K562 (cell line): ENCODE data around the gene CMTM1. TPM values are rescaled to one million over a fixed set of nuclear protein-coding genes. Genes with fewer than 3 reads are reported as not detected.
A peak's percentile ranks its signal among the peaks of the same experiment; 100 is the strongest.

Source experiments
- ELF1 ChIP-seq: fragments of 200-800 bp; sonication (Bioruptor generic); IDR thresholded peaks from 2 replicates; pipeline ENCODE4 v1.6.1; 2016; ENCODE audit warnings: missing genetic modification characterization, missing compliant biosample characterization
- NFE2L1 ChIP-seq: fragments of 450-650 bp; IDR thresholded peaks from 2 replicates; pipeline ENCODE4 v1.6.1; 2016; ENCODE audit warnings: missing genetic modification characterization, low read depth, mild to moderate bottlenecking, missing compliant biosample characterization, moderate library complexity, borderline replicate concordance
- RNF2 ChIP-seq: sonication (generic); IDR thresholded peaks from 2 replicates; pipeline ENCODE4 v1.6.1; 2016
- SIN3A ChIP-seq, 2 experiments: fragments of 150-350 bp in 1 of 2; IDR thresholded peaks; 2 replicates each; pipeline ENCODE4 v1.6.1; 2011 to 2016; ENCODE audit warnings: borderline replicate concordance in 2 of 2, low read depth in 2 of 2, low read length in 2 of 2, mild to moderate bottlenecking in 2 of 2, moderate library complexity in 2 of 2; ENCODE audit not compliant: control insufficient read depth in 1 of 2
- SMARCA4 ChIP-seq: fragments of 450-650 bp; IDR thresholded peaks from 2 replicates; pipeline ENCODE4 v1.6.1; 2016
- SP1 ChIP-seq: sonication (generic); formaldehyde crosslinking; IDR thresholded peaks from 2 replicates; pipeline ENCODE4 v1.8.1; 2022; ENCODE audit warnings: mild to moderate bottlenecking, missing genetic modification reagents
- SREBF2 ChIP-seq: sonication (generic); formaldehyde crosslinking; IDR thresholded peaks from 2 replicates; pipeline ENCODE4 v1.4.0; 2020; ENCODE audit warnings: mild to moderate bottlenecking, missing genetic modification reagents
- TGIF2 ChIP-seq: sonication (generic); formaldehyde crosslinking; IDR thresholded peaks from 2 replicates; pipeline ENCODE4 v1.8.1; 2022; ENCODE audit warnings: mild to moderate bottlenecking, missing genetic modification reagents, moderate library complexity
- ZNF134 ChIP-seq: fragments of 250-450 bp; sonication (Bioruptor Pico); conservative IDR thresholded peaks from 2 replicates; pipeline ENCODE4 v1.4.0; 2020
- ZNF165 ChIP-seq: fragments of 250-450 bp; sonication (Bioruptor Pico); IDR thresholded peaks from 2 replicates; pipeline ENCODE4 v1.4.0; 2020; ENCODE audit warnings: borderline replicate concordance
- ZNF197 ChIP-seq: fragments of 200-800 bp; sonication (Bioruptor generic); IDR thresholded peaks from 2 replicates; pipeline ENCODE4 v1.6.1; 2016; ENCODE audit warnings: low read depth, missing genetic modification characterization, missing compliant biosample characterization
- ZNF766 ChIP-seq: fragments of 200-800 bp; sonication (Bioruptor generic); conservative IDR thresholded peaks from 2 replicates; pipeline ENCODE4 v1.6.1; 2016; ENCODE audit warnings: missing genetic modification characterization, missing compliant biosample characterization
- polyA plus RNA-seq, 8 experiments: library from polyadenylated mRNA; depleted of rRNA in 4 of 8; stranded (reverse) in 5 of 8; unstranded in 3 of 8; fragments of >200 nt; fragmentation: Nextera tagmentation in 2 of 8; fragmentation: Illumina TruSeq in 1 of 8; extraction: Ambion mirVana in 2 of 8; extraction: Trizol in 1 of 8; gene quantifications; 2 replicates each; pipeline versions ENCODE4 v1.2.1 to v1.2.3, GENCODE V29; 2011 to 2014; ENCODE audit warnings: inconsistent platforms in 1 of 8, missing spikeins in 1 of 8
- total RNA-seq, 7 experiments: library from RNA; depleted of rRNA in 6 of 7; stranded (reverse); fragments of >200 nt in 6 of 7; fragmentation: Illumina TruSeq in 2 of 7; extraction: Trizol in 2 of 7; gene quantifications; 2 replicates each; pipeline versions ENCODE4 v1.2.1 to v1.2.3, GENCODE V29; 2011 to 2021; ENCODE audit warnings: low replicate concordance in 1 of 7
- TF ChIP-seq, protein P1 (sequence below): fragments of 450-650 bp; conservative IDR thresholded peaks from 2 replicates; pipeline ENCODE4 v1.6.1; 2016; ENCODE audit warnings: missing genetic modification characterization, low read depth, mild to moderate bottlenecking, missing compliant biosample characterization, moderate library complexity
- TF ChIP-seq, protein P2 (sequence below), 2 experiments: fragments of 450-650 bp; IDR thresholded peaks; 2 replicates each; pipeline ENCODE4 v1.6.1; 2018; ENCODE audit warnings: mild to moderate bottlenecking in 2 of 2, low read depth in 1 of 2; ENCODE audit not compliant: partially characterized antibody in 2 of 2
- TF ChIP-seq, protein P3 (sequence below): sonication (generic); formaldehyde crosslinking; IDR thresholded peaks from 2 replicates; pipeline ENCODE4 v1.5.0; 2020; ENCODE audit warnings: missing genetic modification reagents
- TF ChIP-seq, protein P4 (sequence below): fragments of 450-650 bp; IDR thresholded peaks from 2 replicates; pipeline ENCODE4 v1.6.1; 2016
- TF ChIP-seq, protein P5 (sequence below), 2 experiments: fragments of 450-650 bp in 1 of 2; sonication (generic) in 1 of 2; formaldehyde crosslinking in 1 of 2; IDR thresholded peaks in 1 of 2; conservative IDR thresholded peaks in 1 of 2; 2 replicates each; pipeline versions ENCODE4 v1.6.1 to v1.8.1; 2016 to 2023; ENCODE audit warnings: mild to moderate bottlenecking in 2 of 2, moderate library complexity in 2 of 2, inconsistent platforms in 1 of 2, missing genetic modification reagents in 1 of 2

CMTM1 gene
- total and polyA plus RNA-seq, 9 of the 15 experiments (the other 6 are each of a cell fraction or from before 2014, with no cell fraction given): 0.25 to 2.6 (median 1.1) TPM; not detected in 2

DNA sequence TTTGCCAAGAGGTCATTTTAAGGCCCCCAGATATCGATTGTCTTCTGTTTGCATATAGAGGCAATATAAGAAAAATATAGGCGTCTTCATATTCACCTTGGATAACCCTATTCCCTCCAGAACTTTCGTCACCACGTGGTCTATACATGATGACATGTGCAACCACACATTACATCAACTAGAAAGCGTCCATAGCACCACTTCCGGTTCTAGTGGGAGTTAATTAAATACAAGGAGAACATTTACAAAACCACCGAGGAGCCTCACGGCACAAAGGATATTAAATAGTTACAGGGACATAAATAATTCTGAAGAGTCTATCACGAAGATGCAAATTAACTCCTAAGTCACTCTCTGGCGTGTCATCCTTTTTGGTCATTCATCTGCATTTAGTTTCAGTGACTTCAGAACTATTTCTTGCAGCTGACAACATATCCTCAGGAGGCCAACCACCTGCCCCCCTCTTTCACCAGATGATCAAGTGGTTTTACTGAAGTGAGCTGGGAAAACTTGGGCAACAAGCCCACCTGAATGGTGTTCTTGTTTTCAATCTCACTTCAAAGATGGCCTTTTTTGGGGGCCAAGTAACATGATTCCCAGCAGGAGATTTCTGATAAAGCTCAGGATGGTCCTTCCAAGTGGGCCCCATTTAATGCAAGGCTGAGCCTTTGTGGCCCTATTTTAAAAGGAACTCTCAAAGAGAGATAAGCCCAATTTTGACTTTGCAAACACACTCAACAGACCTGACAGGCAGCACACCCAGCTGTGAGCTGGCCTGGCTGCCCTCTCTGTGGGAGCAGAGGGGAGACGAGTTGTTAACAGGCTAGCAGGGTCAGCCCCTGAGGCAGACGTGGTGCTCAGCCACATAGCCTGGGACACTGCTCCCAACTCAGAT is 53.5 kb downstream of the CMTM1 start (continued):
- TF ChIP-seq, protein P1, sequence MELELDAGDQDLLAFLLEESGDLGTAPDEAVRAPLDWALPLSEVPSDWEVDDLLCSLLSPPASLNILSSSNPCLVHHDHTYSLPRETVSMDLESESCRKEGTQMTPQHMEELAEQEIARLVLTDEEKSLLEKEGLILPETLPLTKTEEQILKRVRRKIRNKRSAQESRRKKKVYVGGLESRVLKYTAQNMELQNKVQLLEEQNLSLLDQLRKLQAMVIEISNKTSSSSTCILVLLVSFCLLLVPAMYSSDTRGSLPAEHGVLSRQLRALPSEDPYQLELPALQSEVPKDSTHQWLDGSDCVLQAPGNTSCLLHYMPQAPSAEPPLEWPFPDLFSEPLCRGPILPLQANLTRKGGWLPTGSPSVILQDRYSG: 0 out of 2 replicates have a peak, but pooled peaks have one; percentile 14
- TF ChIP-seq, protein P2, sequence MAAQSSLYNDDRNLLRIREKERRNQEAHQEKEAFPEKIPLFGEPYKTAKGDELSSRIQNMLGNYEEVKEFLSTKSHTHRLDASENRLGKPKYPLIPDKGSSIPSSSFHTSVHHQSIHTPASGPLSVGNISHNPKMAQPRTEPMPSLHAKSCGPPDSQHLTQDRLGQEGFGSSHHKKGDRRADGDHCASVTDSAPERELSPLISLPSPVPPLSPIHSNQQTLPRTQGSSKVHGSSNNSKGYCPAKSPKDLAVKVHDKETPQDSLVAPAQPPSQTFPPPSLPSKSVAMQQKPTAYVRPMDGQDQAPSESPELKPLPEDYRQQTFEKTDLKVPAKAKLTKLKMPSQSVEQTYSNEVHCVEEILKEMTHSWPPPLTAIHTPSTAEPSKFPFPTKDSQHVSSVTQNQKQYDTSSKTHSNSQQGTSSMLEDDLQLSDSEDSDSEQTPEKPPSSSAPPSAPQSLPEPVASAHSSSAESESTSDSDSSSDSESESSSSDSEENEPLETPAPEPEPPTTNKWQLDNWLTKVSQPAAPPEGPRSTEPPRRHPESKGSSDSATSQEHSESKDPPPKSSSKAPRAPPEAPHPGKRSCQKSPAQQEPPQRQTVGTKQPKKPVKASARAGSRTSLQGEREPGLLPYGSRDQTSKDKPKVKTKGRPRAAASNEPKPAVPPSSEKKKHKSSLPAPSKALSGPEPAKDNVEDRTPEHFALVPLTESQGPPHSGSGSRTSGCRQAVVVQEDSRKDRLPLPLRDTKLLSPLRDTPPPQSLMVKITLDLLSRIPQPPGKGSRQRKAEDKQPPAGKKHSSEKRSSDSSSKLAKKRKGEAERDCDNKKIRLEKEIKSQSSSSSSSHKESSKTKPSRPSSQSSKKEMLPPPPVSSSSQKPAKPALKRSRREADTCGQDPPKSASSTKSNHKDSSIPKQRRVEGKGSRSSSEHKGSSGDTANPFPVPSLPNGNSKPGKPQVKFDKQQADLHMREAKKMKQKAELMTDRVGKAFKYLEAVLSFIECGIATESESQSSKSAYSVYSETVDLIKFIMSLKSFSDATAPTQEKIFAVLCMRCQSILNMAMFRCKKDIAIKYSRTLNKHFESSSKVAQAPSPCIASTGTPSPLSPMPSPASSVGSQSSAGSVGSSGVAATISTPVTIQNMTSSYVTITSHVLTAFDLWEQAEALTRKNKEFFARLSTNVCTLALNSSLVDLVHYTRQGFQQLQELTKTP (IDR thresholded peaks at IDR 0.05; ENCODE audit: low read depth in 1 of 2, partially characterized antibody in 2 of 2): no peak
- TF ChIP-seq SREBF2 (CRISPR knock-in tag): no peak
- TF ChIP-seq ELF1 (tag): peak; percentile 56; the same call in 1 of the 2 replicates
- peak; percentile 54 for TF ChIP-seq ZNF766
- TF ChIP-seq NFE2L1 (tag): no peak; the same call in 1 of the 2 replicates
- TF ChIP-seq ZNF197: no peak
- TF ChIP-seq ZNF165: no peak
- TF ChIP-seq SMARCA4: 0 out of 2 replicates have a peak, but pooled peaks have one; percentile 11
- TF ChIP-seq SIN3A (IDR thresholded peaks at IDR 0.05; ENCODE audit: borderline replicate concordance in 2 of 2, control insufficient read depth in 1 of 2, low read depth in 2 of 2, low read length in 2 of 2): peak in 1 of 2 experiments; percentile 22; a peak in 1 of 4 replicates
- TF ChIP-seq, protein P3, sequence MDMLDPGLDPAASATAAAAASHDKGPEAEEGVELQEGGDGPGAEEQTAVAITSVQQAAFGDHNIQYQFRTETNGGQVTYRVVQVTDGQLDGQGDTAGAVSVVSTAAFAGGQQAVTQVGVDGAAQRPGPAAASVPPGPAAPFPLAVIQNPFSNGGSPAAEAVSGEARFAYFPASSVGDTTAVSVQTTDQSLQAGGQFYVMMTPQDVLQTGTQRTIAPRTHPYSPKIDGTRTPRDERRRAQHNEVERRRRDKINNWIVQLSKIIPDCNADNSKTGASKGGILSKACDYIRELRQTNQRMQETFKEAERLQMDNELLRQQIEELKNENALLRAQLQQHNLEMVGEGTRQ (CRISPR knock-in tag): peak; percentile 39; the same call in 1 of the 2 replicates
- TF ChIP-seq, protein P4, sequence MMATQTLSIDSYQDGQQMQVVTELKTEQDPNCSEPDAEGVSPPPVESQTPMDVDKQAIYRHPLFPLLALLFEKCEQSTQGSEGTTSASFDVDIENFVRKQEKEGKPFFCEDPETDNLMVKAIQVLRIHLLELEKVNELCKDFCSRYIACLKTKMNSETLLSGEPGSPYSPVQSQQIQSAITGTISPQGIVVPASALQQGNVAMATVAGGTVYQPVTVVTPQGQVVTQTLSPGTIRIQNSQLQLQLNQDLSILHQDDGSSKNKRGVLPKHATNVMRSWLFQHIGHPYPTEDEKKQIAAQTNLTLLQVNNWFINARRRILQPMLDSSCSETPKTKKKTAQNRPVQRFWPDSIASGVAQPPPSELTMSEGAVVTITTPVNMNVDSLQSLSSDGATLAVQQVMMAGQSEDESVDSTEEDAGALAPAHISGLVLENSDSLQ: no peak
- TF ChIP-seq TGIF2 (CRISPR knock-in tag): no peak
- TF ChIP-seq, protein P5, sequence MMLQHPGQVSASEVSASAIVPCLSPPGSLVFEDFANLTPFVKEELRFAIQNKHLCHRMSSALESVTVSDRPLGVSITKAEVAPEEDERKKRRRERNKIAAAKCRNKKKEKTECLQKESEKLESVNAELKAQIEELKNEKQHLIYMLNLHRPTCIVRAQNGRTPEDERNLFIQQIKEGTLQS (IDR thresholded peaks at IDR 0.05): peak; percentile 77
- TF ChIP-seq, protein P5 (CRISPR knock-in tag; conservative IDR thresholded peaks at IDR 0.05): no peak
- no peak for TF ChIP-seq RNF2
- TF ChIP-seq SP1 (CRISPR knock-in tag): no peak
- no peak for TF ChIP-seq ZNF134
